PC-9 (cell line): ENCODE measurements around the gene TMEM237. TPM values are rescaled to one million over a fixed set of nuclear protein-coding genes. Genes with fewer than 3 reads are reported as not detected.

Experiments used
- BruUV-seq: library from RNA; stranded (reverse); fragments of 400-500 nt; replicated peaks from 2 replicates; lab custom pipeline; 2021; lab: Mats Ljungman, UMichigan
- CTCF ChIA-PET: fragments of 300-600 bp; sonication (Branson Sonifier 250); formaldehyde crosslinking; loops from one replicate; lab custom pipeline; 2022; ENCODE audit warnings: antibody characterized with exemption; lab: Charles Lee
- POLR2A ChIA-PET: fragments of 300-600 bp; sonication (Branson Sonifier 250); formaldehyde crosslinking; loops from one replicate; lab custom pipeline; 2022; ENCODE audit warnings: antibody characterized with exemption; ENCODE audit not compliant: unreplicated experiment; lab: Charles Lee
- DNase-seq, 2 experiments: peaks; one replicate each; pipeline versions ENCODE4 v3.0.0 to v3.0.0-alpha.2; 2015 to 2022; ENCODE audit warnings: mixed read lengths in 1 of 2
- H2AFZ ChIP-seq: fragments of 200-600 bp; sonication (generic); 2 replicates; pipeline ENCODE4 v1.8.1; 2017; ENCODE audit warnings: antibody characterized with exemption
- H3F3A ChIP-seq: fragments of 200-600 bp; sonication (generic); 2 replicates; pipeline ENCODE4 v1.8.1; 2017; ENCODE audit warnings: antibody characterized with exemption, mild to moderate bottlenecking, low read depth; ENCODE audit not compliant: insufficient read depth
- H3K27ac ChIP-seq: fragments of 200-600 bp; sonication (generic); 2 replicates; pipeline ENCODE4 v1.6.1; 2016; ENCODE audit warnings: mixed run types
- H3K27me3 ChIP-seq: fragments of 200-600 bp; sonication (generic); 2 replicates; pipeline ENCODE4 v1.6.1; 2016; ENCODE audit warnings: low read depth, mixed run types; ENCODE audit not compliant: insufficient read depth
- H3K36me3 ChIP-seq: fragments of 200-600 bp; sonication (generic); 2 replicates; pipeline ENCODE4 v1.6.1; 2016; ENCODE audit warnings: low read depth, mixed run types
- H3K4me1 ChIP-seq: fragments of 200-600 bp; sonication (generic); replicated peaks from 2 replicates; pipeline ENCODE4 v1.6.1; 2016; ENCODE audit warnings: mixed run types; ENCODE audit not compliant: insufficient read depth
- H3K4me2 ChIP-seq: fragments of 200-600 bp; sonication (generic); 2 replicates; pipeline ENCODE4 v1.6.1; 2017; ENCODE audit warnings: mixed run types
- H3K4me3 ChIP-seq: fragments of 200-600 bp; sonication (generic); 2 replicates; pipeline ENCODE4 v1.6.1; 2016; ENCODE audit warnings: mixed run types
- H3K79me2 ChIP-seq: fragments of 200-600 bp; sonication (generic); 2 replicates; pipeline ENCODE4 v1.6.1; 2017; ENCODE audit warnings: low read depth, mixed run types
- H3K9me2 ChIP-seq: fragments of 200-600 bp; sonication (generic); 2 replicates; pipeline ENCODE4 v1.8.1; 2017; ENCODE audit warnings: mild to moderate bottlenecking; ENCODE audit not compliant: insufficient read depth
- H3K9me3 ChIP-seq: fragments of 200-600 bp; sonication (generic); 2 replicates; pipeline ENCODE4 v1.8.1; 2016; ENCODE audit warnings: low read depth; ENCODE audit not compliant: insufficient read depth
- H4K20me1 ChIP-seq: fragments of 200-600 bp; sonication (generic); 2 replicates; pipeline ENCODE4 v1.8.1; 2017; ENCODE audit not compliant: insufficient read depth
- EZH2 ChIP-seq: fragments of 200-600 bp; sonication (generic); IDR thresholded peaks from 2 replicates; pipeline ENCODE4 v1.8.0; 2017; ENCODE audit warnings: antibody characterized with exemption, low read depth
- intact Hi-C: fragments of 100-400 bp; cut with micrococcal nuclease; formaldehyde crosslinking; loops from one replicate; pipeline ENCODE4 v1.10.0; 2022; ENCODE audit not compliant: unreplicated experiment
- total RNA-seq: library from RNA; stranded (reverse); gene quantifications from 2 replicates; pipeline ENCODE4 v1.2.3, GENCODE V29; 2021
- TF ChIP-seq, protein P1 (sequence below): fragments of 200-600 bp; sonication (generic); conservative IDR thresholded peaks from 2 replicates; pipeline ENCODE4 v1.6.1; 2017; ENCODE audit warnings: mixed run types, antibody characterized with exemption, mild to moderate bottlenecking, moderate library complexity

Gene TMEM237
- total RNA-seq, 1 experiment from 2014 or later: 24.5 TPM

DNA sequence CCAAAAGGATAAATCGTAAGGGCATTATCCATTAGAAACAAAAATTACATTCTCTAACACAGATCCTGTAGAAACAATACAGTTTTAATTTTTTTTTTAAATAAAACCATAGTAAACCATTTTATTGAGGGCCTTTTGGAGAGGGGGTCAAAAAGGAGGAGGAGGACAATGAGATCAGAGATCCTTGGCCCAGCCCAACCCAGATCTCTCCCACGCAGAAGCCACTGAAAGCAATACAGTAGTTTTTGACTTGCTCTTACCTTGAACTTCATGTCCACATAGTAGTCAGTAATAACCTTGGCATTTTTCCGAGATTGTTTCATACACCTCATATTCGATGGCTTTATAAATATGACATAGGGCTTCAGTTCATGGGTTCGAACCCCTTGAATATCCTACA, 4.1 kb upstream of the TMEM237 start:
- no peaks in the 10 kb centered on the region for H3K79me2 ChIP-seq
- H3K27ac ChIP-seq: no peak overlapping the region
- H3K4me1 ChIP-seq: peaks cover 6% of the 10 kb centered on the region; the same call in 1 of the 2 replicates
- no peak for DNase-seq
- H3F3A ChIP-seq: no peaks in the 10 kb centered on the region
- no peaks in the 10 kb centered on the region for H3K36me3 ChIP-seq
- H3K9me3 ChIP-seq: no peaks in the 10 kb centered on the region
- BruUV-seq: no TSS peak
- ChIA-PET POLR2A (no interaction called here), CTCF (no interaction called here)
- no peaks in the 10 kb centered on the region for H4K20me1 ChIP-seq
- intact Hi-C loops: loop anchor here (10.0 kb wide), 2 partner anchors 193 to 413 kb away; partner anchors contain the start of genes STRADB and TRAK2
- TF ChIP-seq, protein P1, sequence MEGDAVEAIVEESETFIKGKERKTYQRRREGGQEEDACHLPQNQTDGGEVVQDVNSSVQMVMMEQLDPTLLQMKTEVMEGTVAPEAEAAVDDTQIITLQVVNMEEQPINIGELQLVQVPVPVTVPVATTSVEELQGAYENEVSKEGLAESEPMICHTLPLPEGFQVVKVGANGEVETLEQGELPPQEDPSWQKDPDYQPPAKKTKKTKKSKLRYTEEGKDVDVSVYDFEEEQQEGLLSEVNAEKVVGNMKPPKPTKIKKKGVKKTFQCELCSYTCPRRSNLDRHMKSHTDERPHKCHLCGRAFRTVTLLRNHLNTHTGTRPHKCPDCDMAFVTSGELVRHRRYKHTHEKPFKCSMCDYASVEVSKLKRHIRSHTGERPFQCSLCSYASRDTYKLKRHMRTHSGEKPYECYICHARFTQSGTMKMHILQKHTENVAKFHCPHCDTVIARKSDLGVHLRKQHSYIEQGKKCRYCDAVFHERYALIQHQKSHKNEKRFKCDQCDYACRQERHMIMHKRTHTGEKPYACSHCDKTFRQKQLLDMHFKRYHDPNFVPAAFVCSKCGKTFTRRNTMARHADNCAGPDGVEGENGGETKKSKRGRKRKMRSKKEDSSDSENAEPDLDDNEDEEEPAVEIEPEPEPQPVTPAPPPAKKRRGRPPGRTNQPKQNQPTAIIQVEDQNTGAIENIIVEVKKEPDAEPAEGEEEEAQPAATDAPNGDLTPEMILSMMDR: no peak
- TF ChIP-seq EZH2: no peak
- no peak overlapping the region for H3K4me2 ChIP-seq
- H3K27me3 ChIP-seq: no peaks in the 10 kb centered on the region
- H3K9me2 ChIP-seq: no peaks in the 10 kb centered on the region
- H3K4me3 ChIP-seq: no peak overlapping the region
- no peak overlapping the region for H2AFZ ChIP-seq

DNA sequence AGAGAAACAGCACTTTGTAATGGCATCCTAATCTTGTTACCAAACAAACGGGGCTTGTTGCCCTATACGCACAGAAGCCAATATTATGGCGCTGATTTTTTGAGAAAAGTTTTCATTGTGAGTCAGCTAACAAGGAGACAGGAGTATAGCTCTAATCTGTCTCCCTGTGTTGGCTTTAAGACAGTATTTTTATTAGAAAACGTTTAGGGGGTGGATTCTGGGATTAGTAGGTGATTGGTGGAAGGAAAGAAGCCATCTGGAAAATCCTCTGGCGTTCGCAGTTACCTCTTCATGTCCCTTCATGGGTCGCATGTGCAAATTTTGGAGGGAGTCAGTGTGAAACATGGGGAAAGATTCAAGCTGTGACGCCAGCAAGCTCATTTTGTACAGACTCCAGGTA, 698 bp upstream of the TMEM237 start:
- H3K4me2 ChIP-seq: peak overlapping the region; percentile 94
- POLR2A ChIA-PET: no interaction called here
- CTCF ChIA-PET: no interaction called here
- intact Hi-C loops: loop anchor here (5.0 to 10.0 kb wide), 3 partner anchors 189 to 409 kb away; partner anchors contain the start of genes STRADB and TRAK2
- no TSS peak for BruUV-seq
- no peak for DNase-seq
- no peak for TF ChIP-seq EZH2
- TF ChIP-seq, protein P1: no peak
- H3K36me3 ChIP-seq: no peaks in the 10 kb centered on the region
- H3K27ac ChIP-seq: no peak overlapping the region
- peak overlapping the region; percentile 80; the same call in 1 of the 2 replicates for H3K4me3 ChIP-seq
- no peaks in the 10 kb centered on the region for H4K20me1 ChIP-seq
- H3K27me3 ChIP-seq: no peaks in the 10 kb centered on the region
- peaks cover 6% of the 10 kb centered on the region for H3K79me2 ChIP-seq
- peaks cover 11% of the 10 kb centered on the region; the same call in 1 of the 2 replicates for H3K4me1 ChIP-seq
- no peaks in the 10 kb centered on the region for H3K9me3 ChIP-seq
- peak overlapping the region; percentile 99 for H2AFZ ChIP-seq
- no peaks in the 10 kb centered on the region for H3F3A ChIP-seq
- no peaks in the 10 kb centered on the region for H3K9me2 ChIP-seq

DNA sequence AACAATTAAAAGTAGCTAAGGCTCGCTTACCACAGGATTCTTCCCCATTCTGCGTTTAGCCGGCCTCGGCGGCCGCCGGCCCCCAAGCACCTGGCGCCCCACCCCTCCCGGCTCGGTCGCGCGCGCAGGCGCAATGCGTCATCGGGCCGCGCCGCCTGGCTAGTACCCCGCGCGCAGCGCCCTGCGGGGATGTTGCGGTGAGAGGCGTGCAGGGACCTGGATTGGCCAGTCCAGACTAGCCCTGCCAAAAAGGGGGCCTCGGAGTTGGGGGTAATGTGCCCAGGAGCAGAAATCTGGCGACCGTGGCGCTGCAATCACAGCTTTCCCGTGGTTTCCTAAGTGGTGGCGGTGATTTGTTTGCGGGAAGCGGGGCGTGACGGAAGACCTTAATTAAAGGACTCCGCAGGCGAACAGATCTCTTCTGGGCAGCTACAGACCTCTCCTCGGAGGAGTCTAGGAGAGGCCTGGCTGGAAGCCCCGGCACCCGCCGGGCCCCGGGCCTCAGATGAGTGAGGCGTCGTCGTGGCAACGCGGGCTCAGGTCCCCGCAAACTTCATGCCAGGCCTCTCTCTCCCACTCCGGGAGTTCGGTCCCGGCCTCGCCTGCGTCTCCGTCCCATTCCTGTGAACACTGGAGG, 606 bp downstream of the TMEM237 start:
- ChIA-PET CTCF (interaction anchor here (0.6 to 0.7 kb wide), 2 partner anchors 98 to 284 kb away, joined by 3 to 4 read pairs; no protein-coding TSS in a partner anchor), POLR2A (no interaction called here)
- H3K4me1 ChIP-seq: peaks cover 11% of the 10 kb centered on the region; the same call in 1 of the 2 replicates
- no peaks in the 10 kb centered on the region for H3K9me3 ChIP-seq
- intact Hi-C loops: loop anchor here (5.0 to 10.0 kb wide), 3 partner anchors 188 to 408 kb away; partner anchors contain the start of genes STRADB and TRAK2
- H3F3A ChIP-seq: no peaks in the 10 kb centered on the region
- peak overlapping the region; percentile 80 for H3K4me3 ChIP-seq
- no peaks in the 10 kb centered on the region for H3K27me3 ChIP-seq
- H3K9me2 ChIP-seq: no peaks in the 10 kb centered on the region
- no peak for TF ChIP-seq EZH2
- TF ChIP-seq, protein P1: no peak
- peak; percentile 46 to 87 for DNase-seq
- peak overlapping the region; percentile 94 for H3K4me2 ChIP-seq
- H3K27ac ChIP-seq: peak overlapping the region; percentile 73
- peaks cover 6% of the 10 kb centered on the region for H3K79me2 ChIP-seq
- H3K36me3 ChIP-seq: no peaks in the 10 kb centered on the region
- TSS peak; percentile 84 for BruUV-seq
- peak overlapping the region; percentile 99 for H2AFZ ChIP-seq
- H4K20me1 ChIP-seq: no peaks in the 10 kb centered on the region
